NCI-H2171 (cell line): ENCODE results near the gene HEATR5A.
A peak's percentile ranks its signal among the peaks of the same experiment; 100 is the strongest.
"Not testable (repeated sequence)": the region's sequence is repeated elsewhere in the genome, so short reads cannot be mapped to it uniquely, and the experiment has no call there.

Experiments
- DNase-seq: peaks from one replicate; lab custom pipeline; 2025; lab: John Stamatoyannopoulos, UW

HEATR5A gene

DNA sequence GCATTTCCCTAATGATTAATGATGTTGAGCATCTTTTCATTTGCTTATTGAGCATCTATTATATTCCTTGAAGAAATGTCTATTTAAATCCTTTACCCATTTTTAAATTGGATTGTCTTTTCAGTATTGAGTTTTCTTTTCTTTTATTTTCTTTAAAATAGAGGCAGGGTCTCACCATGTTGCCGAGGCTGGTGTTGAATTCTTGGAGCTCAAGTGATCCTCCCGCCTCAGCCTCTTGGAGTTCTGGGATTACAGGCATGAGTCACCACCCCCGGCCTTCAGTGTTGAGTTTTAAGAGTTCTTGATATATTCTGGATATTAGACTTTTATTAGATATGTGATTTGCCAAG is 139.5 kb downstream of the HEATR5A start:
- DNase-seq, result no peak

DNA sequence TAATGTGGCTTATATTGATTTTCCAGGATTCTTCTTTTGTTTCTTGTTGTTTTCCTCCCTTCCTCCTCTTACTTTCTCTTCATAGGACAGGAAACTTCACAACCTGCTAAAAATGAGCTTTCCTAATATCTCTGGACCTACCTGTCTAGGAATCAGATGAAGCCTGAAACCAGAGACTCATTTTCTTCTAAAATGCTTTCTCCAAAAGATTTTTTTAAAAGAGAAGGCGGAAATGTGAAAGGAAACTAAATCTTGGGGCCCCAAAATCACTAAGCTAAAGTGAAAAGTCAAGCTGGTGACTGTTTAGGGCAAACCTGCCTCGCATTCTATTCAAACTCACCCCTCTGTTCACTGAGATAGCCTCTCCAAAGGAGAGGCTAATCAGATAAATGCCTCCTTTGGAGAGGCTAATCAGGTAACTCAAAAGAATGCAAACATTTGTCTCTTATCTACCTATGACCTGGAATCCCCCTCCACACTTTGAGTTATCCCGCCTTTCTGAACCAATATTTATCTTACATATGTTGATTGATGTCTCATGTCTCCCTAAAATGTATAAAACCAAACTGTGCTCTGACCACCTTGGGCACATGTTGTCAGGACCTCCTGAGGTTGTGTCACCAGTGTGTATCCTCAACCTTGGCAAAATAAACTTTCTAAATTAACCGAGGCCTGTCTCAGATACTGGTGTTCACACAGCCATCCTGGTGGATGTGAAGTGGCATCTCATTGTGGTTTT is 140.0 kb downstream of the HEATR5A start:
- no peak for DNase-seq

DNA sequence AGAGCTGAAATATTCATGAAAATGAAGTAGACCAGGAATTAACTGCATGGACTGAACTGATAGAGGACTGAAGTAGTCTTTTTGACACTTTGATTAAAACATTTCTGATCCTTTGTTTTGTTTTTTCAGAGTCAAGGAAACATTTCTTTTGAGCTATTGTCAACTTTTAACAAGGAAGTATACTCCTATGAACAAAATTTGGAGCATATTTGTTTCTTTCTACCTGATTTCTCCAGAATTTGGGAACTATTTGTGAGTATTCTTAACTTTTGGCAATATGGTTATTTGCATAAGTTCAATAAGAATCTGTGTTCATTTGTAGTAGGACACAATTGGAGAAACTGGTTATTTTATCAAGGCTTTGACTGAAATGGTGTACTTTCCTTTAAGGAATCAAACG is 141.5 kb downstream of the HEATR5A start:
- no peak for DNase-seq

- DNase-seq, result no peak
Observed at GRCh38 chr14:31277085-31277484, 143.3 kb downstream of the HEATR5A start.

GRCh38 chr14:31276417-31276816 is 143.9 kb downstream of the HEATR5A start:
- not testable (repeated sequence) for DNase-seq

DNA sequence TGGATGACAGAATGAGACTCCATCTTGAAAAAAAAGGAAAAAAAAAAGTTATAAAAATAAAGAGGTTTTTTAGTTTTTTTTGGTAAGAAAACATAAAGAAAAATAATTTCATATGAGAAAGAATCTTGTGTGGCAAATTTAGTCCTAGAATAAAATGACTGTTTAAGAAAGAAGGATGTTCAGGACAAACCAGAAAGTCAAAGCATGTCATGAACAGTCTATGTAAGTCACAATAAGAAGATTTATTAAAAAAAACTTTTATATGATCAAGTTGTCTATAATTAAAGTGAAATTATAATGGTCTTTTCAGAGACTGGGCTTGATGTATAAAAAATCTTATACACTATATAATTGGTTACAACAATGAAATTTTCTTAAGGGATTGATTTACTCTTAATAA is 144.6 kb downstream of the HEATR5A start:
- DNase-seq, result no peak

GRCh38 chr14:31271648-31272047 is 148.7 kb downstream of the HEATR5A start:
- no peak for DNase-seq

DNA sequence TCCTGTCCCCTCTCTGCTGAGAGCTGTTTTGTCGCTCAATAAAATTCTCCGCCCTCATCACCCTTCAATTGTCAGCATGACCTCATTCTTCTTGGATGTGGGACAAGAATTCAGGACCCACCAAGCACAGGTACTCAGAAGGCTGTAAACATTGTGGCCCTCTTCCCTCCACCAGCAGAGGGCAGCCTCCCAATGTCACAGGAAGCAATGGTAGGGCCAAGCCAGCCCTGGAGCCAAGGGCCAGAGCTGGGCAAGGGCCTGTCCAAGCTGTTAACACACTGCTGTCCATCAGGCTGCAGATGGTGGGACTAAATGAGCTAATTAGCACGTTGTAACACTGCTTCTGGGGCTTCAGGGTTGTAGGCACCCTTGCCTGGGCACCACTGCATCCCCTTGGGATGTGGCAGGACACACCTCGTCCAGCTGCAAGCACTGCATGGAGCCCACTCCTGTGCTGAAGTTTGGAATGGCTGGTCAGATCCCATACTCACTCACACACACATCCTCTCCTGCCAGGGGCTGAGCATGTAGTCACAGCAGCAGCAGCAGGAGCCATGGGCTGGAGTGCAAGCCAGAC is 150.1 kb downstream of the HEATR5A start:
- DNase-seq, result no peak

DNA sequence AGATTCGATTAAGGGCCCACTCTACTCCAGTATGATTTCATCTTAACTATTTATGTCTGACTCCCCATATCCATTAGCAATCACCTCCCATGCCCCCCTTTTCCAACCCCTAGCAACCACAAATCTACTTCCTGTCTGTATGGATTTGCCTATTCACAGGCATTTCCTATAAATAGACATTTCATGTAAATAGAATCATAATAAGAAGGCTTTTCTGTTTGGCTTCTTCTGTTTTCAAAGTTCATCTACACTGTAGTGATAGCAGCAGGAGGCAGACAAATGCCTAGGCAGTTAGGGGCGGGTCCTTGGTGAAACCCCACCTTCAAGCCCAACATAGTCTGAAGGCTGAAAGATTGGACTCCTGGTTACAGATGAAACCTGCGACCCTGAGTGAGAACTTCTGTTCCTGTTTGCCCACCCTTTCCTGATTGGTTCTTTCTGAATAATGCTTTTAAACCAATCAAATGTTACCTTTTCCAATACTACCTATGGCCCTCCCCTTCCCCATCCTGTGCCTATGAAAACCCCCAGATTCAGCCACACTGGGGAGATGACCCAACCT is 150.6 kb downstream of the HEATR5A start:
- no peak for DNase-seq

GRCh38 chr14:31268216-31268615 is 152.1 kb downstream of the HEATR5A start:
- no peak for DNase-seq

- no peak for DNase-seq
Observed at GRCh38 chr14:31266437-31267331, 153.7 kb downstream of the HEATR5A start.

- DNase-seq, result no peak
Observed at GRCh38 chr14:31265701-31266398, 154.5 kb downstream of the HEATR5A start.

DNA sequence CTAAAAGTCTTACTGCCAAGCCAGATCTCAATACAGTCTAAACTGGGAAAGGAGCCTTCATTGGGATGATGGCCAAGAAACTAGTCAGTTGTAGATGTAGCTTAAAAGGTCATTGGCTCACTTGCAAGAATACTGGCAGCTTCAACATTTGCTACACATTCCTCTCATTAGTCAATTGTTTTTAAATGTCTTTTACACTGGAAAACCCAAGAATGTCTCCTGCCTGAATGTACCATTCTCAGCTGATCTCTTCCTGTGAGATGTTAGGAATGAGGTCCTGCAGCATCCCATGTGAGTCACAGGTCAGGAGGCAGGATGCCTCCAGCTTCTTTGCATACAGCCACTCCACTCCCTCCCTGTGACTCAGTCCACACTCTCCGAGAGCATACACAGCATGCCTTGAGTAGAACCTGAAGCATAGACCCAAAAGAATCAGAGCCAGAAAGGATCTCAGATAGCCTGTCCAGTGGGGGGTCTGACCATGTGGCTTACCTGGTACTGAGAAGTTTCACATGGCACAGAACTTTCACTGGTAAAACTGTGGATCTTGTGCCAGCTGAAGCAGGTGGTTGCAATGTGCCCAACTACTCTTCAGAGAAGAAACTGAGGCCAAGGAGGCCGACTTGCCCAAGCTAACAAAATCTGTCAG is 156.7 kb downstream of the HEATR5A start:
- no peak for DNase-seq

DNA sequence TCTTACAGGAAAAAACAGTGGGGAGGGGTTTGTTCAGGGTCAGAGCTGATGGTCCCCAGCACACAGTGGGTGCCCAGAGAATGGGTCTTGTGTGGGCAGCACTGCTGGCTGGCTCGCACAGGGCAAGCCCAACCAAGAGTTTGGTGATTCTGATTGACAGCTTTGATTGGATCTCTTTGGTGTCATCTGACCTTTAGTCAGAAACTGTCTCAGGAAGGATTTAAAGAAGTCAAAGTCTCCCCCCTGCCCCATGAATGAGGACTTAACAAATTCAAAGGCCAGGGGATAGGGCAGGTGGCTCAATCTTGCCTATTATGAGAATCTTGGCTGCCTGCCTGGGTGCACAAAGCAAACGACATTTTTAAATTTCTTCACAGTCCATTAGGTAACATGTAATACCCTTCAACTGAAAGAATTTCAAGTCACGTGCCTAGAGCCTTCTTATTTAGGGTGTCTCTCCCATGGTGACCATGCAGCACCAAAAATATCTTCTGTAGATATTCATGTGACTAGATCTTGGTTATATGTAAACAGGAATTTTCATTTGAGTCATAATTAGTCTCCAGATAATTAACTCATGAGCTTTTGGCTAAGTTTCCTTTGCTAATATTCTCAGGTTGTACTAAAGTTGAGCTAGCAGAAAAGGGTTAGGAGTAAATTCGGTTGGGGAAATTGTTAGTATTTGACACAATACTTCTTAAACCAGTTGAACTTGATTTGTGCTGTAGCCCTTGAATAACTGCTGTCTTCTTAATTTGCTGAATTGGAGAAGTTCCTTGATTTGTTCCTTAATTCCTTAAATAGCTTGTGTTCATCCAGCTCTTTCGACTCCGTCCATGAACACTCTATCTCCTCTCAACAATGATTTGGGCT is 158.3 kb downstream of the HEATR5A start:
- DNase-seq, result peak; percentile 46

DNA sequence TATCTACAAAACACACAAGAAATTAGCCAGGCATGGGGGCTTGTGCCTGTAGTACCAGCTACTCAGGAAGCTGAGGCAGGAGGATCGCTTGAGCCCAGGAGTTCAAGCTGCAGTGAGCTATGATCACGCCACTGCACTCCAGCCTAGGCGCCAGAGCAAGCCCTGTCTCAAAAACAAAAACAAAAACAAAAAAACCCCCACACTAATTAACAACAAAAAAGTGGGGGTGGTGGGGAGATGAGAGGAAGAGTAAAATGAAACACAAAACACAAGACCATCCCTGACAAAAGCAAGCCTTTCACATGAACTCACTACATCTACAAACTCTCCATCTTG is 158.9 kb downstream of the HEATR5A start:
- DNase-seq, result no peak

DNA sequence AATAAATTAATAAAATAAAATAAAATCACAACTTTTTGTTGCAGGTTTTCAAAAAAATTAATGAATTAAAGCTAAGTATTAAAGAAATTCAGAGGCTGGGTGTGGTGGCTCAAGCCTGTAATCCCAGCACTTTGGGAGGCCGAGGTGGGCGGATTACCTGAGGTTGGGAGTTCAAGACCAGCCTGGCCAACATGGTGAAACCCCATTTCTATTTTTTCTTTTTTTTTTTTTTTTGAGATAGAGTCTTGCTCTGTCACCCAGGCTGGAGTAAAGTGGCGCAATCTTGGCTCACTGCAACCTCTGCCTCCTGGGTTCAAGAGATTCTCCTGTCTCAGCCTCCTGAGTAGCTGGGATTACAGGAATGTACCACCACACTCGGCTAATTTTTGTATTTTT is 161.3 kb downstream of the HEATR5A start:
- not testable (repeated sequence) for DNase-seq

- no peak for DNase-seq
Observed at GRCh38 chr14:31258427-31259039, 161.8 kb downstream of the HEATR5A start.

- DNase-seq, result not testable (repeated sequence)
Observed at GRCh38 chr14:31257554-31258426, 162.6 kb downstream of the HEATR5A start.

DNA sequence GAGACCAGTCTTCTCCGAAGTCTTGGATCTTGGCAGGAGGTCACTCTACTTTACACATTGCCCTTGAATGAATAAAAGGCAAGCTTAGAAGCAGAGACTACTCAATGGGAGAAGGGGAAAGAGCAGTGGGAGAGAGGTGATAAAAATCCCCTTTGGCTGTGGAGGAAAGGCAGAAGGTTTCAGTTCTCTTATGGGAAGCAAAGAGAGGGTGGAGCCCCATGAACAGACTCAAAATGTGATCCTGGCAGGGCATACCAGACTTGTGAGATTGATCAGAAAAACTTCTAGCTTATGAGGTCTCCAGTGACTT is 163.2 kb downstream of the HEATR5A start:
- DNase-seq, result no peak
